GM12878 (cell line): Measurements from ENCODE around the gene MEIOC. TPM values are rescaled to one million over a fixed set of nuclear protein-coding genes. Genes with fewer than 3 reads are reported as not detected.

Experiments used
- BHLHE40 ChIP-seq, 2 experiments: fragments of 450-650 bp in 1 of 2; IDR thresholded peaks; 2 replicates each; pipeline ENCODE4 v1.6.1; 2011 to 2017; ENCODE audit warnings: low read depth in 2 of 2, borderline replicate concordance in 1 of 2, improper control_type of control experiment in 1 of 2, low read length in 1 of 2, mild to moderate bottlenecking in 1 of 2
- CBFB ChIP-seq: IDR thresholded peaks from 2 replicates; pipeline ENCODE4 v1.6.1; 2016; ENCODE audit warnings: antibody characterized with exemption, low read depth
- CREB1 ChIP-seq: IDR thresholded peaks from 2 replicates; pipeline ENCODE4 v1.6.1; 2012; ENCODE audit warnings: low read depth, mild to moderate bottlenecking, inconsistent platforms
- HDAC2 ChIP-seq: fragments of 200-600 bp; sonication (generic); IDR thresholded peaks from 2 replicates; pipeline ENCODE4 v1.6.1; 2017
- JUNB ChIP-seq: IDR thresholded peaks from 2 replicates; pipeline ENCODE4 v1.6.1; 2016; ENCODE audit warnings: antibody characterized with exemption, mild to moderate bottlenecking
- JUND ChIP-seq: IDR thresholded peaks from 2 replicates; pipeline ENCODE4 v1.6.1; 2012; ENCODE audit warnings: low read depth, mild to moderate bottlenecking, low read length, improper control_type of control experiment, moderate library complexity
- KAT2A ChIP-seq: conservative IDR thresholded peaks from 2 replicates; pipeline ENCODE4 v1.6.1; 2011; ENCODE audit warnings: low read depth, low read length; ENCODE audit not compliant: control insufficient read depth
- MAX ChIP-seq: IDR thresholded peaks from 2 replicates; pipeline ENCODE4 v1.6.1; 2012; ENCODE audit warnings: low read depth, low read length, improper control_type of control experiment
- MYB ChIP-seq: fragments of 150-350 bp; IDR thresholded peaks from 2 replicates; pipeline ENCODE4 v1.6.1; 2014; ENCODE audit warnings: mild to moderate bottlenecking, low read depth, low read length, borderline replicate concordance
- RBBP5 ChIP-seq: fragments of 200-600 bp; sonication (generic); conservative IDR thresholded peaks from 2 replicates; pipeline ENCODE4 v1.6.1; 2016
- RELA ChIP-seq: fragments of 450-650 bp; IDR thresholded peaks from 2 replicates; pipeline ENCODE4 v1.8.0; 2014; ENCODE audit warnings: borderline replicate concordance; ENCODE audit not compliant: partially characterized antibody
- SIX5 ChIP-seq: IDR thresholded peaks from 2 replicates; pipeline ENCODE4 v1.6.1; 2011; ENCODE audit warnings: mild to moderate bottlenecking, low read depth, low read length, moderate library complexity; ENCODE audit not compliant: severe bottlenecking
- SP1 ChIP-seq: IDR thresholded peaks from one replicate; pipeline ENCODE4 v1.6.1; 2011; ENCODE audit warnings: low read depth, low read length
- SREBF1 ChIP-seq: IDR thresholded peaks from 2 replicates; pipeline ENCODE4 v1.6.1; 2012; ENCODE audit warnings: mild to moderate bottlenecking, low read length
- ZBED1 ChIP-seq: IDR thresholded peaks from 2 replicates; pipeline ENCODE4 v1.6.1; 2016; ENCODE audit warnings: borderline replicate concordance
- ZBTB40 ChIP-seq: fragments of 450-650 bp; IDR thresholded peaks from 2 replicates; pipeline ENCODE4 v1.6.1; 2016; ENCODE audit warnings: mild to moderate bottlenecking, moderate library complexity, borderline replicate concordance
- polyA plus RNA-seq, 11 experiments: library from polyadenylated mRNA; depleted of rRNA in 4 of 11; unstranded in 6 of 11; stranded (reverse) in 5 of 11; fragments of >200 nt; fragmentation: Nextera tagmentation in 4 of 11; fragmentation: Illumina TruSeq in 1 of 11; extraction: Ambion mirVana in 4 of 11; extraction: Trizol in 1 of 11; gene quantifications; 1 replicate in 1 of 11; 2 replicates in 10 of 11; pipeline versions ENCODE4 v1.2.1 to v1.2.3, GENCODE V29; 2011 to 2016; ENCODE audit warnings: inconsistent platforms in 2 of 11, missing spikeins in 2 of 11, low read depth in 1 of 11
- total RNA-seq, 4 experiments: library from RNA; depleted of rRNA in 3 of 4; stranded (reverse); fragments of >200 nt in 3 of 4; fragmentation: Illumina TruSeq in 1 of 4; extraction: Trizol in 1 of 4; gene quantifications; 2 replicates each; pipeline versions ENCODE4 v1.2.1 to v1.2.3, GENCODE V29; 2013 to 2021
- TF ChIP-seq, protein P1 (sequence below): fragments of 450-650 bp; formaldehyde crosslinking; IDR thresholded peaks from 2 replicates; pipeline ENCODE4 v1.5.0; 2022; ENCODE audit warnings: mild to moderate bottlenecking, missing genetic modification characterization
- TF ChIP-seq, protein P2 (sequence below): fragments of 150-350 bp; IDR thresholded peaks from 2 replicates; pipeline ENCODE4 v1.6.1; 2014; ENCODE audit warnings: mild to moderate bottlenecking, low read depth, low read length

The MEIOC gene
- total and polyA plus RNA-seq, 10 of the 15 experiments (the other 5 are each of a cell fraction or from before 2014, with no cell fraction given) = 0.01 to 0.48 (median 0.12) TPM; not detected in 4

DNA sequence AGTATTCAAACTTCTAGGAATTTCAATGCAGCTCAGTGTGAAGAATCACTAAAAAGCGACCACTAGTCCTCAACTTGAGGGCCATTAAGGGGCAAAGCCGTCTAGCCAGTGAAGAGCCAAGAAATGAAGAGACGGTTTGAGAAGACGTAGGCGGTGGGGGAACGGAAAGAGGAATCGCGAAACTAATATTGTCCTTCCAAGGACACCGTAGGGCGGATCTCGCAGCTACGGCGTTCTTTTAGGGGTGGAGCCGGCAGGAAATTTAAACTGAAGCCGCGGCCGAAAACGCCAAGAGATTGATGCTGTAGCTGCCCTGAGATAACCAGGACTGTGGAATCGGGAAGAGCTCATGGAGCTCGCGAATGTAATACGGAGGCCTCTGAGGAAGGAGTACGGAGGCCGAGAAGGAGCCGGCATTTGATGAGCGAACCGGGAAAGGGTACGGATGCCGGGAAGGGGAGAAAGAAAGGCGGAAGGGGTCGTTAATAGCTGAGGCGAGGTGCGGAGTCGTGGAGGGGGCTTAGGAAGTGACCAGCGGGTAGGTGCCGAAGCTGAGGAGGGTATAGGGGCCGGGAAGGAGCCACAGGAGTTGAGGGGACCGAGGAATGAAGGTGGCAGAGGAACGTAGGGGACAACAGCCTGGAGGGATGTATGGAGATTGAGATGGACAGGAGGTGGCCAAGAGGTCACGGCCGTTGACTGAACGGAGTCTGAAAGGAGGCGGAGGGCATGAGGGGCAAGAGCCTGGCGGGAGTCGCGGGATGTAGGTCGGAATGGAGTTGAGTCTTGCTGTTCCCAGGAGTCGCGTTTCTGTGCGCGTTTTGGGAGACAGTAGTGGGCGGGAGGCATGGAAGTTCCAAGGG, 52.4 kb downstream of the MEIOC start, which contains the start of gene DBF4B (continued):
- TF ChIP-seq RELA = peak; percentile 59
- TF ChIP-seq, protein P1, sequence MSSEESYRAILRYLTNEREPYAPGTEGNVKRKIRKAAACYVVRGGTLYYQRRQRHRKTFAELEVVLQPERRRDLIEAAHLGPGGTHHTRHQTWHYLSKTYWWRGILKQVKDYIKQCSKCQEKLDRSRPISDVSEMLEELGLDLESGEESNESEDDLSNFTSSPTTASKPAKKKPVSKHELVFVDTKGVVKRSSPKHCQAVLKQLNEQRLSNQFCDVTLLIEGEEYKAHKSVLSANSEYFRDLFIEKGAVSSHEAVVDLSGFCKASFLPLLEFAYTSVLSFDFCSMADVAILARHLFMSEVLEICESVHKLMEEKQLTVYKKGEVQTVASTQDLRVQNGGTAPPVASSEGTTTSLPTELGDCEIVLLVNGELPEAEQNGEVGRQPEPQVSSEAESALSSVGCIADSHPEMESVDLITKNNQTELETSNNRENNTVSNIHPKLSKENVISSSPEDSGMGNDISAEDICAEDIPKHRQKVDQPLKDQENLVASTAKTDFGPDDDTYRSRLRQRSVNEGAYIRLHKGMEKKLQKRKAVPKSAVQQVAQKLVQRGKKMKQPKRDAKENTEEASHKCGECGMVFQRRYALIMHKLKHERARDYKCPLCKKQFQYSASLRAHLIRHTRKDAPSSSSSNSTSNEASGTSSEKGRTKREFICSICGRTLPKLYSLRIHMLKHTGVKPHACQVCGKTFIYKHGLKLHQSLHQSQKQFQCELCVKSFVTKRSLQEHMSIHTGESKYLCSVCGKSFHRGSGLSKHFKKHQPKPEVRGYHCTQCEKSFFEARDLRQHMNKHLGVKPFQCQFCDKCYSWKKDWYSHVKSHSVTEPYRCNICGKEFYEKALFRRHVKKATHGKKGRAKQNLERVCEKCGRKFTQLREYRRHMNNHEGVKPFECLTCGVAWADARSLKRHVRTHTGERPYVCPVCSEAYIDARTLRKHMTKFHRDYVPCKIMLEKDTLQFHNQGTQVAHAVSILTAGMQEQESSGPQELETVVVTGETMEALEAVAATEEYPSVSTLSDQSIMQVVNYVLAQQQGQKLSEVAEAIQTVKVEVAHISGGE (CRISPR knock-in tag) = no peak
- peak; percentile 84 for TF ChIP-seq CREB1
- peak; percentile 71; the same call in 1 of the 2 replicates for TF ChIP-seq ZBTB40
- no peak for TF ChIP-seq JUND
- TF ChIP-seq RBBP5 = no peak
- TF ChIP-seq SREBF1 = no peak
- TF ChIP-seq HDAC2 = peak; percentile 86; the same call in 1 of the 2 replicates
- TF ChIP-seq MAX = no peak; the same call in 1 of the 2 replicates
- TF ChIP-seq BHLHE40 (IDR thresholded peaks at IDR 0.05; ENCODE audit: borderline replicate concordance in 1 of 2, low read depth in 2 of 2, low read length in 1 of 2) = 0 out of 4 replicates have a peak, but pooled peaks of 1 of the 2 experiments have one; percentile 17
- peak; percentile 91 for TF ChIP-seq CBFB
- TF ChIP-seq SIX5 = no peak
- TF ChIP-seq MYB = no peak; the same call in 1 of the 2 replicates
- TF ChIP-seq JUNB = no peak
- TF ChIP-seq ZBED1 = no peak
- TF ChIP-seq, protein P2, sequence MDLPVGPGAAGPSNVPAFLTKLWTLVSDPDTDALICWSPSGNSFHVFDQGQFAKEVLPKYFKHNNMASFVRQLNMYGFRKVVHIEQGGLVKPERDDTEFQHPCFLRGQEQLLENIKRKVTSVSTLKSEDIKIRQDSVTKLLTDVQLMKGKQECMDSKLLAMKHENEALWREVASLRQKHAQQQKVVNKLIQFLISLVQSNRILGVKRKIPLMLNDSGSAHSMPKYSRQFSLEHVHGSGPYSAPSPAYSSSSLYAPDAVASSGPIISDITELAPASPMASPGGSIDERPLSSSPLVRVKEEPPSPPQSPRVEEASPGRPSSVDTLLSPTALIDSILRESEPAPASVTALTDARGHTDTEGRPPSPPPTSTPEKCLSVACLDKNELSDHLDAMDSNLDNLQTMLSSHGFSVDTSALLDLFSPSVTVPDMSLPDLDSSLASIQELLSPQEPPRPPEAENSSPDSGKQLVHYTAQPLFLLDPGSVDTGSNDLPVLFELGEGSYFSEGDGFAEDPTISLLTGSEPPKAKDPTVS = no peak
- peak; percentile 66 for TF ChIP-seq SP1
- TF ChIP-seq KAT2A = no peak
